Endothelial cell of umbilical vein (primary cell): ENCODE results near the gene OR8B12. TPM values are rescaled to one million over a fixed set of nuclear protein-coding genes. Genes with fewer than 3 reads are reported as not detected.

Source experiments
- BruUV-seq: library from RNA; stranded (reverse); fragments of 400-500 nt; replicated peaks from 2 replicates; lab custom pipeline; 2021; lab: Mats Ljungman, UMichigan
- CTCF ChIA-PET: fragments of 300-600, 350-600 bp; sonication (Branson Sonifier 250); formaldehyde crosslinking; loops from one replicate; lab custom pipeline; 2021; ENCODE audit warnings: antibody characterized with exemption, inconsistent platforms; lab: Charles Lee
- POLR2A ChIA-PET: fragments of 300-600, 350-600 bp; sonication (Branson Sonifier 250); formaldehyde crosslinking; loops from one replicate; lab custom pipeline; 2021; ENCODE audit warnings: antibody characterized with exemption, inconsistent platforms; lab: Charles Lee
- DNase-seq: peaks from one replicate; pipeline ENCODE4 v3.0.0-alpha.2; 2011; ENCODE audit warnings: low read depth, low spot score
- FAIRE-seq: peaks from 2 replicates; lab custom pipeline; 2011; peaks lifted over from hg19 to GRCh38; lab: Jason Lieb, UNC
- H2AFZ ChIP-seq: 2 replicates; pipeline ENCODE4 v1.6.0; 2012; ENCODE audit warnings: low read depth, low read length, control low read depth, inconsistent platforms
- H3K27ac ChIP-seq: 2 replicates; pipeline ENCODE4 v1.5.1; 2011; ENCODE audit warnings: low read depth, mild to moderate bottlenecking, control low read depth, low read length, moderate library complexity; ENCODE audit not compliant: insufficient read depth
- H3K27me3 ChIP-seq, 2 experiments: 2 replicates each; pipeline versions ENCODE4 v1.6.0 to v1.6.1; 2011; ENCODE audit warnings: low read length in 2 of 2, mixed read lengths in 1 of 2; ENCODE audit not compliant: control insufficient read depth in 2 of 2, insufficient read depth in 2 of 2
- H3K36me3 ChIP-seq, 2 experiments: 2 replicates in 1 of 2; 3 replicates in 1 of 2; pipeline ENCODE4 v1.5.1; 2011; ENCODE audit warnings: low read length in 2 of 2, mild to moderate bottlenecking in 1 of 2, moderate library complexity in 1 of 2; ENCODE audit not compliant: control insufficient read depth in 2 of 2, insufficient read depth in 2 of 2; ENCODE audit errors: extremely low read depth in 1 of 2
- H3K4me1 ChIP-seq: 3 replicates; pipeline ENCODE4 v1.5.1; 2011; ENCODE audit warnings: mild to moderate bottlenecking, low read length; ENCODE audit not compliant: control insufficient read depth, insufficient read depth; ENCODE audit errors: extremely low read depth
- H3K4me2 ChIP-seq: 2 replicates; pipeline ENCODE4 v1.6.1; 2011; ENCODE audit warnings: low read length, control low read depth, mixed read lengths; ENCODE audit not compliant: insufficient read depth
- H3K4me3 ChIP-seq, 3 experiments: fragments of 200-600 bp in 1 of 3; sonication (generic), shearing (Covaris generic) in 1 of 3; replicated peaks in 1 of 3; 2 replicates each; pipeline ENCODE4 v1.5.1; 2011 to 2016; ENCODE audit warnings: control low read depth in 3 of 3, low read length in 3 of 3, mild to moderate bottlenecking in 2 of 3, inconsistent platforms in 1 of 3, low read depth in 1 of 3, moderate library complexity in 1 of 3; ENCODE audit not compliant: insufficient read depth in 1 of 3
- H3K79me2 ChIP-seq: 2 replicates; pipeline ENCODE4 v1.6.0; 2012; ENCODE audit warnings: low read length, inconsistent platforms; ENCODE audit not compliant: control insufficient read depth, insufficient read depth
- H3K9ac ChIP-seq: replicated peaks from 2 replicates; pipeline ENCODE3; 2011; ENCODE audit warnings: low read length, control low read depth; ENCODE audit not compliant: insufficient read depth; ENCODE audit errors: extremely low read depth
- H3K9me1 ChIP-seq: replicated peaks from 3 replicates; pipeline ENCODE4 v1.6.0; 2011; ENCODE audit warnings: mild to moderate bottlenecking, low read length; ENCODE audit not compliant: control insufficient read depth, insufficient read depth; ENCODE audit errors: extremely low read depth
- H3K9me3 ChIP-seq: replicated peaks from 2 replicates; pipeline ENCODE4 v1.5.1; 2012; ENCODE audit warnings: low read length, inconsistent platforms; ENCODE audit not compliant: control insufficient read depth, insufficient read depth
- H4K20me1 ChIP-seq: replicated peaks from 2 replicates; pipeline ENCODE3; 2011; ENCODE audit warnings: mild to moderate bottlenecking, low read length; ENCODE audit not compliant: control insufficient read depth, insufficient read depth; ENCODE audit errors: extremely low read depth
- EZH2 ChIP-seq: IDR thresholded peaks from 2 replicates; pipeline ENCODE4 v1.6.1; 2012; ENCODE audit warnings: borderline replicate concordance, low read depth, mild to moderate bottlenecking, moderate library complexity, low read length, inconsistent platforms; ENCODE audit not compliant: severe bottlenecking
- FOS ChIP-seq: IDR thresholded peaks from 2 replicates; pipeline ENCODE4 v1.6.1; 2011; ENCODE audit warnings: mild to moderate bottlenecking, low read length, moderate library complexity, borderline replicate concordance; ENCODE audit not compliant: insufficient read depth
- GATA2 ChIP-seq: IDR thresholded peaks from 2 replicates; pipeline ENCODE4 v1.7.0; 2011; ENCODE audit warnings: low read depth, mild to moderate bottlenecking, moderate library complexity, mixed read lengths, low read length; ENCODE audit not compliant: insufficient read length, insufficient read depth
- JUN ChIP-seq: IDR thresholded peaks from 2 replicates; pipeline ENCODE4 v1.6.1; 2011; ENCODE audit warnings: borderline replicate concordance, low read depth; ENCODE audit not compliant: insufficient read length, insufficient read depth
- MAX ChIP-seq: IDR thresholded peaks from 2 replicates; pipeline ENCODE4 v1.6.1; 2011; ENCODE audit not compliant: insufficient read depth, insufficient read length
- MYC ChIP-seq: IDR thresholded peaks from one replicate; pipeline ENCODE4 v1.6.1; 2011; ENCODE audit warnings: mild to moderate bottlenecking, low read depth, low read length
- POLR2A ChIP-seq: IDR thresholded peaks from 2 replicates; pipeline ENCODE4 v1.6.1; 2012; ENCODE audit warnings: low read depth, mild to moderate bottlenecking, control low read depth, low read length
- POLR2AphosphoS5 ChIP-seq: IDR thresholded peaks from 2 replicates; pipeline ENCODE4 v1.6.1; 2012; ENCODE audit warnings: low read depth, mild to moderate bottlenecking, control low read depth, low read length, moderate library complexity; ENCODE audit not compliant: insufficient read depth
- dilution Hi-C: fragments of 300-500 bp; cut with MboI; formaldehyde crosslinking; loops from one replicate; pipeline ENCODE4 v1.15.0; 2019; ENCODE audit warnings: low sequenced_read_pairs; ENCODE audit not compliant: extremely low pct_ligation_motif_present
- intact Hi-C: fragments of 100-400 bp; cut with micrococcal nuclease; formaldehyde crosslinking; loops from one replicate; pipeline ENCODE4 v1.10.0; 2022
- polyA plus RNA-seq, 4 experiments: library from polyadenylated mRNA; depleted of rRNA in 3 of 4; stranded (reverse) in 3 of 4; unstranded in 1 of 4; fragments of >200 nt; gene quantifications; 2 replicates each; pipeline versions ENCODE4 v1.2.1 to v1.2.3, GENCODE V29; 2011 to 2012; ENCODE audit warnings: missing spikeins in 1 of 4
- total RNA-seq: library from RNA; stranded (reverse); gene quantifications from 2 replicates; pipeline ENCODE4 v1.2.3, GENCODE V29; 2021
- TF ChIP-seq, protein P1 (sequence below), 2 donors: IDR thresholded peaks; 1 replicate in 1 of 2; 2 replicates in 1 of 2; pipeline ENCODE4 v1.5.1; 2011; ENCODE audit warnings: low read length in 2 of 2, mild to moderate bottlenecking in 2 of 2, moderate library complexity in 2 of 2, control low read depth in 1 of 2, inconsistent platforms in 1 of 2, low read depth in 1 of 2; ENCODE audit not compliant: insufficient read depth in 1 of 2; ENCODE audit errors: extremely low read depth in 1 of 2

OR8B12 gene
- total and polyA plus RNA-seq, 2 donors (not counting 3 experiments of a cell fraction or from before 2014, with no cell fraction given): not detected

DNA sequence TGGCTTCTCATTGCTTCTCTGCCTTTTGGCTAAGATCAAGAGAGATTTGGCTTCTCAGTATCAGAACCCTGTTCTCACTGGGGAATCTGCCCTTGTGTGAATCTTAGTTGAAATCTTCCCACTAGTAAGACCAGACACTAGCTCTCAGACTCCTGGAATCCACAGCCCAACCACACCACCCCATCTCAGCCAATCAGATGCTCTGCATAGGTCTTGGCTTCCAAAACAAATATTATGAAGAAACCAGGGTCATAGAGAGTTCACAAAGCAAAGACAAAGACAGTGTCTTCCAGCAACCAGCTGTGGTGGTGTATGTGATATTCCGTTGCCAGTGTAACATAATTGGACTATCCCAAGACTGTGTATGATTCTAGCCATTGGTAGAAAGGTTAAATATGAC is 5.4 kb downstream of the OR8B12 start:
- Histone ChIP-seq H3K9ac (no peak overlapping the region), H2AFZ (no peak overlapping the region), H3K4me2 (no peak overlapping the region), H3K9me1 (no peaks in the 10 kb centered on the region), H3K27me3 (no peaks in the 10 kb centered on the region), H3K79me2 (no peaks in the 10 kb centered on the region), H3K27ac (no peak overlapping the region), H3K4me3 (no peak overlapping the region), H3K4me1 (no peaks in the 10 kb centered on the region), H3K36me3 (no peaks in the 10 kb centered on the region), H4K20me1 (no peaks in the 10 kb centered on the region), H3K9me3 (no peaks in the 10 kb centered on the region)
- intact Hi-C loops (no loop called here), dilution Hi-C loops (no loop called here)
- no peak for DNase-seq
- POLR2A ChIA-PET: no interaction called here
- BruUV-seq: no TSS peak
- CTCF ChIA-PET: no interaction called here
- no peak for FAIRE-seq
- TF ChIP-seq MYC: no peak

DNA sequence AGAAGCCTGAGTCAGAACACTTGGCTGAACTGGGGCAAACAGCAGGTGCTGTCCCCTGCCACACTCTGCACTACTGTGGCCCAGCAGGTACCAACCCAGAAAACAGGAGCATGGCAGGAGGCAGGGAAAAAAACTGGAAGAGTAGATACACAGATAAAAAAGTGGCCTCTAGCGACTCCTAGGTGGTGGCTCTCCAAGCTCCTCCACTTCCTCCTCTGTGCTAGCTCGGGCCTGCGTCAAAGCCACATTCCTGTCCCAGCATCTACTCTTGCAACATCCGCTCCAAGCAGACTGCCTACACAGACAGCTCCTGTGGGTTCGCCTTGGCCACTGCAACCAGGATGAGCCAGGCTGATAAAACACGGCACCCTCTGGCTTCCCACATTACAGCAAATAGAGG is 6.9 kb downstream of the OR8B12 start:
- Histone ChIP-seq H2AFZ (no peak overlapping the region), H3K4me3 (no peak overlapping the region), H3K36me3 (no peaks in the 10 kb centered on the region), H3K9me1 (no peaks in the 10 kb centered on the region), H3K9me3 (no peaks in the 10 kb centered on the region), H3K27ac (no peak overlapping the region), H3K27me3 (peaks cover 0 to under 1% of the 10 kb centered on the region in 2 experiments), H3K79me2 (no peaks in the 10 kb centered on the region), H3K4me1 (no peaks in the 10 kb centered on the region), H4K20me1 (no peaks in the 10 kb centered on the region), H3K4me2 (no peak overlapping the region), H3K9ac (no peak overlapping the region)
- BruUV-seq: no TSS peak
- CTCF ChIA-PET: no interaction called here
- FAIRE-seq (no peak), DNase-seq (no peak)
- intact Hi-C loops: no loop called here
- TF ChIP-seq POLR2AphosphoS5 (no peak), POLR2A (no peak), FOS (no peak), MAX (no peak), EZH2 (no peak), MYC (no peak), GATA2 (no peak), JUN (no peak)
- TF ChIP-seq, protein P1, sequence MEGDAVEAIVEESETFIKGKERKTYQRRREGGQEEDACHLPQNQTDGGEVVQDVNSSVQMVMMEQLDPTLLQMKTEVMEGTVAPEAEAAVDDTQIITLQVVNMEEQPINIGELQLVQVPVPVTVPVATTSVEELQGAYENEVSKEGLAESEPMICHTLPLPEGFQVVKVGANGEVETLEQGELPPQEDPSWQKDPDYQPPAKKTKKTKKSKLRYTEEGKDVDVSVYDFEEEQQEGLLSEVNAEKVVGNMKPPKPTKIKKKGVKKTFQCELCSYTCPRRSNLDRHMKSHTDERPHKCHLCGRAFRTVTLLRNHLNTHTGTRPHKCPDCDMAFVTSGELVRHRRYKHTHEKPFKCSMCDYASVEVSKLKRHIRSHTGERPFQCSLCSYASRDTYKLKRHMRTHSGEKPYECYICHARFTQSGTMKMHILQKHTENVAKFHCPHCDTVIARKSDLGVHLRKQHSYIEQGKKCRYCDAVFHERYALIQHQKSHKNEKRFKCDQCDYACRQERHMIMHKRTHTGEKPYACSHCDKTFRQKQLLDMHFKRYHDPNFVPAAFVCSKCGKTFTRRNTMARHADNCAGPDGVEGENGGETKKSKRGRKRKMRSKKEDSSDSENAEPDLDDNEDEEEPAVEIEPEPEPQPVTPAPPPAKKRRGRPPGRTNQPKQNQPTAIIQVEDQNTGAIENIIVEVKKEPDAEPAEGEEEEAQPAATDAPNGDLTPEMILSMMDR (IDR thresholded peaks at IDR 0.05; ENCODE audit: extremely low read depth in 1 of 2, insufficient read depth in 1 of 2, low read depth in 1 of 2, low read length in 2 of 2): no peak
- dilution Hi-C loops: no loop called here
- POLR2A ChIA-PET: no interaction called here
